Keratinocyte (primary cell): ENCODE measurements around the gene MRO. TPM values are rescaled to one million over a fixed set of nuclear protein-coding genes. Genes with fewer than 3 reads are reported as not detected.

Experiments
- DNase-seq: peaks from one replicate; pipeline ENCODE4 v3.0.0-alpha.2; 2011; ENCODE audit warnings: low read depth, missing footprints, low spot score
- FAIRE-seq: peaks from 2 replicates; lab custom pipeline; 2011; peaks lifted over from hg19 to GRCh38; lab: Jason Lieb, UNC
- H2AFZ ChIP-seq: 2 replicates; pipeline ENCODE4 v1.6.0; 2012; ENCODE audit warnings: low read length, control low read depth, inconsistent platforms; ENCODE audit not compliant: control insufficient read depth
- H3K27ac ChIP-seq: 2 replicates; pipeline ENCODE4 v1.5.1; 2011; ENCODE audit warnings: low read length; ENCODE audit not compliant: control insufficient read depth, insufficient read depth
- H3K27me3 ChIP-seq: 3 replicates; pipeline ENCODE4 v1.6.0; 2011; ENCODE audit warnings: low read length; ENCODE audit not compliant: control insufficient read depth, insufficient read depth; ENCODE audit errors: extremely low read depth
- H3K36me3 ChIP-seq, 2 experiments: 2 replicates in 1 of 2; 3 replicates in 1 of 2; pipeline ENCODE4 v1.5.1; 2011; ENCODE audit warnings: low read length in 2 of 2, mild to moderate bottlenecking in 1 of 2; ENCODE audit not compliant: control insufficient read depth in 2 of 2, insufficient read depth in 2 of 2; ENCODE audit errors: extremely low read depth in 1 of 2
- H3K4me1 ChIP-seq: 3 replicates; pipeline ENCODE4 v1.5.1; 2011; ENCODE audit warnings: low read length; ENCODE audit not compliant: control insufficient read depth, insufficient read depth; ENCODE audit errors: extremely low read depth
- H3K4me2 ChIP-seq: 3 replicates; pipeline ENCODE4 v1.6.0; 2011; ENCODE audit warnings: low read depth, low read length; ENCODE audit not compliant: control insufficient read depth, insufficient read depth; ENCODE audit errors: extremely low read depth
- H3K4me3 ChIP-seq, 3 experiments: fragments of 200-600 bp in 1 of 3; sonication (generic) in 1 of 3; 2 replicates in 2 of 3; 3 replicates in 1 of 3; pipeline ENCODE4 v1.5.1; 2011 to 2016; ENCODE audit warnings: low read length in 3 of 3, mild to moderate bottlenecking in 3 of 3, control low read depth in 2 of 3, inconsistent platforms in 1 of 3, low read depth in 1 of 3, mixed read lengths in 1 of 3, mixed run types in 1 of 3, moderate library complexity in 1 of 3; ENCODE audit not compliant: control insufficient read depth in 2 of 3, insufficient read depth in 2 of 3; ENCODE audit errors: extremely low read depth in 1 of 3
- H3K79me2 ChIP-seq: 2 replicates; pipeline ENCODE4 v1.6.0; 2012; ENCODE audit warnings: low read length; ENCODE audit not compliant: control insufficient read depth, insufficient read depth
- H3K9ac ChIP-seq: 3 replicates; pipeline ENCODE4 v1.6.0; 2011; ENCODE audit warnings: low read length; ENCODE audit not compliant: control insufficient read depth, insufficient read depth; ENCODE audit errors: extremely low read depth
- H3K9me1 ChIP-seq: 3 replicates; pipeline ENCODE4 v1.6.0; 2011; ENCODE audit warnings: low read length; ENCODE audit not compliant: control insufficient read depth, insufficient read depth; ENCODE audit errors: extremely low read depth
- H3K9me3 ChIP-seq: 2 replicates; pipeline ENCODE4 v1.5.1; 2012; ENCODE audit warnings: low read depth, low read length; ENCODE audit not compliant: control insufficient read depth
- H4K20me1 ChIP-seq: 3 replicates; pipeline ENCODE4 v1.6.0; 2011; ENCODE audit warnings: low read length; ENCODE audit not compliant: control insufficient read depth, insufficient read depth; ENCODE audit errors: extremely low read depth
- EZH2 ChIP-seq: IDR thresholded peaks from one replicate; pipeline ENCODE4 v1.6.1; 2012; ENCODE audit warnings: inconsistent platforms, mild to moderate bottlenecking, low read length, moderate library complexity
- dilution Hi-C: fragments of 300-500 bp; cut with MboI; formaldehyde crosslinking; loops from one replicate; pipeline ENCODE4 v1.7.0; 2020; ENCODE audit warnings: low sequenced_read_pairs; ENCODE audit not compliant: extremely low pct_ligation_motif_present
- polyA plus RNA-seq, 5 experiments: library from polyadenylated mRNA; depleted of rRNA in 3 of 5; stranded (reverse) in 3 of 5; stranded (forward) in 1 of 5; unstranded in 1 of 5; fragments of >200 nt; gene quantifications; 1 replicate in 1 of 5; 2 replicates in 3 of 5; 3 replicates in 1 of 5; pipeline versions ENCODE4 v1.2.1 to v1.2.3, GENCODE V29; 2011 to 2012; ENCODE audit warnings: missing spikeins in 2 of 5, low read depth in 1 of 5, low replicate concordance in 1 of 5
- TF ChIP-seq, protein P1 (sequence below), 3 experiments: IDR thresholded peaks in 1 of 3; conservative IDR thresholded peaks in 1 of 3; optimal IDR thresholded peaks in 1 of 3; 2 replicates in 2 of 3; 3 replicates in 1 of 3; pipeline versions ENCODE3 to v1.5.1; 2011; ENCODE audit warnings: low read length in 3 of 3, mild to moderate bottlenecking in 3 of 3, moderate library complexity in 2 of 3, control low read depth in 1 of 3, inconsistent platforms in 1 of 3; ENCODE audit not compliant: insufficient read depth in 2 of 3; ENCODE audit errors: extremely low read depth in 1 of 3

Gene MRO
- polyA plus RNA-seq, 1 donor (not counting 4 experiments of a cell fraction or from before 2014, with no cell fraction given): not detected

GRCh38 chr18:50850307-50851065, 30.7 kb upstream of the MRO start:
- H3K36me3 ChIP-seq: no peaks in the 10 kb centered on the region
- no peaks in the 10 kb centered on the region for H3K79me2 ChIP-seq
- H3K4me2 ChIP-seq: no peak overlapping the region
- H2AFZ ChIP-seq: no peak overlapping the region
- no peak for TF ChIP-seq EZH2
- TF ChIP-seq, protein P1, sequence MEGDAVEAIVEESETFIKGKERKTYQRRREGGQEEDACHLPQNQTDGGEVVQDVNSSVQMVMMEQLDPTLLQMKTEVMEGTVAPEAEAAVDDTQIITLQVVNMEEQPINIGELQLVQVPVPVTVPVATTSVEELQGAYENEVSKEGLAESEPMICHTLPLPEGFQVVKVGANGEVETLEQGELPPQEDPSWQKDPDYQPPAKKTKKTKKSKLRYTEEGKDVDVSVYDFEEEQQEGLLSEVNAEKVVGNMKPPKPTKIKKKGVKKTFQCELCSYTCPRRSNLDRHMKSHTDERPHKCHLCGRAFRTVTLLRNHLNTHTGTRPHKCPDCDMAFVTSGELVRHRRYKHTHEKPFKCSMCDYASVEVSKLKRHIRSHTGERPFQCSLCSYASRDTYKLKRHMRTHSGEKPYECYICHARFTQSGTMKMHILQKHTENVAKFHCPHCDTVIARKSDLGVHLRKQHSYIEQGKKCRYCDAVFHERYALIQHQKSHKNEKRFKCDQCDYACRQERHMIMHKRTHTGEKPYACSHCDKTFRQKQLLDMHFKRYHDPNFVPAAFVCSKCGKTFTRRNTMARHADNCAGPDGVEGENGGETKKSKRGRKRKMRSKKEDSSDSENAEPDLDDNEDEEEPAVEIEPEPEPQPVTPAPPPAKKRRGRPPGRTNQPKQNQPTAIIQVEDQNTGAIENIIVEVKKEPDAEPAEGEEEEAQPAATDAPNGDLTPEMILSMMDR (optimal IDR thresholded peaks at IDR 0.05 in 1 of 3, IDR thresholded peaks at IDR 0.05 in 1 of 3, conservative IDR thresholded peaks at IDR 0.05 in 1 of 3; ENCODE audit: extremely low read depth in 1 of 3, insufficient read depth in 2 of 3, low read length in 3 of 3): no peak
- no peaks in the 10 kb centered on the region for H3K4me1 ChIP-seq
- dilution Hi-C loops: no loop called here
- FAIRE-seq (no peak), DNase-seq (no peak)
- no peak overlapping the region for H3K4me3 ChIP-seq
- H3K27me3 ChIP-seq: no peaks in the 10 kb centered on the region
- no peaks in the 10 kb centered on the region for H3K9me3 ChIP-seq
- no peaks in the 10 kb centered on the region for H3K9me1 ChIP-seq
- H4K20me1 ChIP-seq: no peaks in the 10 kb centered on the region
- H3K9ac ChIP-seq: no peak overlapping the region
- no peak overlapping the region for H3K27ac ChIP-seq

GRCh38 chr18:50849419-50849821, 29.6 kb upstream of the MRO start:
- Histone ChIP-seq H3K79me2 (no peaks in the 10 kb centered on the region), H3K36me3 (no peaks in the 10 kb centered on the region), H2AFZ (no peak overlapping the region), H3K27ac (no peak overlapping the region), H3K9ac (no peak overlapping the region), H4K20me1 (no peaks in the 10 kb centered on the region), H3K4me3 (no peak overlapping the region), H3K27me3 (no peaks in the 10 kb centered on the region), H3K9me3 (no peaks in the 10 kb centered on the region), H3K4me2 (no peak overlapping the region), H3K4me1 (no peaks in the 10 kb centered on the region), H3K9me1 (no peaks in the 10 kb centered on the region)
- DNase-seq (no peak), FAIRE-seq (no peak)
- TF ChIP-seq, protein P1 (optimal IDR thresholded peaks at IDR 0.05 in 1 of 3, IDR thresholded peaks at IDR 0.05 in 1 of 3, conservative IDR thresholded peaks at IDR 0.05 in 1 of 3; ENCODE audit: extremely low read depth in 1 of 3, insufficient read depth in 2 of 3, low read length in 3 of 3): no peak
- TF ChIP-seq EZH2: no peak
- dilution Hi-C loops: no loop called here
